HG02588 (cell line): ENCODE data around the gene GALNT9.
"Not testable (repeated sequence)": the region's sequence is repeated elsewhere in the genome, so short reads cannot be mapped to it uniquely, and the experiment has no call there.

ENCODE experiments used
- ATAC-seq: cut with Tn5 transposase; IDR thresholded peaks from one replicate; pipeline ENCODE4 v1.9.1; 2021; ENCODE audit warnings: mild to moderate bottlenecking, moderate library complexity; ENCODE audit not compliant: unreplicated experiment

The GALNT9 gene

DNA sequence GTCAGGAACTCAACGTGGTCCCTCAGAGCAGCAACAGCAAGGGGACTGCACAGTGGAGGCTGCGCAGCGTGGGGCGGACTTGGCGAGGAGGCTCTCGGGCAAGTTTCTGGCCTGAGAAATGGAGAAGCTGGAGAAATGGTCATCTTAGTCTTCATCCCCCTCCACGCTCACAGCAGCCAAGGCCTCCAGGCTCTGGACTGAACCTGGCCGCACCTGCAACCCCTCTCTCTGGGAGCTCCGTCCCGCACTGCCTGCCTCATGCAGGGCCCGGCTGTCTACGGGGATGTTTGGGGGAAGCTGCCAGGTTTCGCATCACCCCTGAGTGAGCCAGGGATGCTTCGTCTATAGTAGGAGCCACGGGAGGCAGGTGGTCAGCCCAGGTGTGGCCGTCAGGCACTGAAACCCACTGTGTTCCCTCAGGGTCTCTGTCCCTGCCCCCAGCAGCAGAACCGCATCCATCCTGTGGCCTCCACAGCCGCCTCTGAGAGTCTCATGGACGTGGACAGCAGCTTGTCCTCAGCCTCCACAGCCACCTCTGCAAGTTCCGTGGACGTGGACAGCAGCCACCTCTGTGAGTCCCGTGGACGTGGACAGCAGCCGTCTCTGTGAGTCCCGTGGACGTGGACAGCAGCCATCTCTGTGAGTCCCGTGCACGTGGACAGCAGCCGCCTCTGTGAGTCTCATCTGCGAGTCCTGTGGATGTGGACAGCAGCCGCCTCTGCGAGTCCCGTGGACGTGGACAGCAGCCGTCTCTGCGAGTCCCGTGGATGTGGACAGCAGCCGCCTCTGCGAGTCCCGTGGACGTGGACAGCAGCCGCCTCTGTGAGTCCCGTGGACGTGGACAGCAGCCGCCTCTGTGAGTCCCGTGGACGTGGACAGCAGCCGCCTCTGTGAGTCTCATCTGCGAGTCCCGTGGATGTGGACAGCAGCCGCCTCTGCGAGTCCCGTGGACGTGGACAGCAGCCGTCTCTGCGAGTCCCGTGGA is 29.1 kb upstream of the GALNT9 start:
- not testable (repeated sequence) for ATAC-seq

DNA sequence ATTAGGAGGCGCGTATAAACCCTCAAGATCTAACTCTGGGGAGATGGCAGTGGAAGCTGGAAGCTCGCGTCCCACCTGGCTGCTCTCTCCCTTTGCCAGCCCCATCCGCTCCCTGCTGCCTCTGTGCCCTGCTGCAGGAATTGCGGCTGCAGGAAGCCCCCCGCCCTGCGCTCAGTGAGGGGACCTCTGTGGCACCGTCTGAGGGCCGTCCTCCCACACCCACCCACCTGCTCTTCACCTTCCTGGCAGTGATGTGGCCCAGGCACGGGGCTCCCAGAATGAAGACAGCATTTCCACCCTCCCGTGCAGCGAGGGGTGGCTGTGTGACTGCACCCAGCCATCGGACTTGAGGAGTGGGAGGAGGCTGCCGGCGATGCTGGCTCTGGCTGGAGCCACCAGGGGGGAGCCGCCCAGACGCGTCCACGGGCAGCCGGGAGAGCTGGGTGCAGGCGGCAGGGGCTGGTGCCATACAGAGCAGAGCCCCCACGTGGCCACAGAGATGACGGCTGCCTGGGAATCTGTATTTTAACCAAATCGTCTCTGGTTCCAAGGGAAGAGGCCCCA is 28.3 kb upstream of the GALNT9 start:
- no peak for ATAC-seq

DNA sequence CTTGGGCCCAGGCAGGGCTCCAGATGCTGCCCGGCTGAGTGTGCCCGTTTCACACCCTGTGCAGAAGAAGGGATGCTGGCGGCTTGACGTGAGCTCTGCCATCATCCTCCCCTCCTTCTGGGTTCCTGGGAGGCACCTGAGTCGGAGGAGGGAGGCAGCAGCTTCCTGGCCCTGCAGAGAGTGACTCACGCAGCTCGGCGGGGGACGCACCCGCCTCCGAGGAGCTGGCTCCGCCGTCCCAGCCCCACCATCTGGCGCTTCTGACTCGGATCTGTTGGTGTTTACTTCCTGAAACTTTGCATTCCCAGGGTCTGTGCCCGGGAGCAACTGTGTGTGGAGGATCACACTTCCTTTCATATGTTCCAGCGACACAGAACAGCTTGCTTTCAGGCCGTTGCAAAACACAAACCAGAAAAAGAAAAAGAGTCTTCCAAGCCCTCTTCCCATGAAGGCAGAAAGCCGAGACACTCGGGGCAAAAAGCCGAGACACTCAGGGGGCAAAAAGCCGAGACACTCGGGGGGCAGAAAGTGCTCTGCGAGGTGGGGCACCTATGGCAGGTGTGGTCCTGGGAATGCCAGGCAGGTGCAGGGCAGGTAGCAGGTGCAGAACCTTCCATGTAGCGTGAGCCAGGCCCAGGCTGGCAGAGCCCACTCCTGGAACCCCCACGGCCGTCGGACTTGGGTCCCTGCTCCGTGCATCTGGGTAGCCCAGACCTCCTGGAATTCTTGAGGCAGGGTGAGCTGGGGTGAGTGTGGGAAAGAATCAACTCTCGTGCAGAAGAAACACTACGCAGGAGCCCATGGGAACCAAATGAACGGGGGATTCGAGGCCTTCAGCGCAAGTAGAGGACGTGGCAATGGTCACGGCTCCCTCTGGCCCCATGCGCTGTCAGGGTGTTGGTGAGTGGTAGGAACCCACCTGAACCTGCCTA is 27.6 kb upstream of the GALNT9 start:
- no peak for ATAC-seq

DNA sequence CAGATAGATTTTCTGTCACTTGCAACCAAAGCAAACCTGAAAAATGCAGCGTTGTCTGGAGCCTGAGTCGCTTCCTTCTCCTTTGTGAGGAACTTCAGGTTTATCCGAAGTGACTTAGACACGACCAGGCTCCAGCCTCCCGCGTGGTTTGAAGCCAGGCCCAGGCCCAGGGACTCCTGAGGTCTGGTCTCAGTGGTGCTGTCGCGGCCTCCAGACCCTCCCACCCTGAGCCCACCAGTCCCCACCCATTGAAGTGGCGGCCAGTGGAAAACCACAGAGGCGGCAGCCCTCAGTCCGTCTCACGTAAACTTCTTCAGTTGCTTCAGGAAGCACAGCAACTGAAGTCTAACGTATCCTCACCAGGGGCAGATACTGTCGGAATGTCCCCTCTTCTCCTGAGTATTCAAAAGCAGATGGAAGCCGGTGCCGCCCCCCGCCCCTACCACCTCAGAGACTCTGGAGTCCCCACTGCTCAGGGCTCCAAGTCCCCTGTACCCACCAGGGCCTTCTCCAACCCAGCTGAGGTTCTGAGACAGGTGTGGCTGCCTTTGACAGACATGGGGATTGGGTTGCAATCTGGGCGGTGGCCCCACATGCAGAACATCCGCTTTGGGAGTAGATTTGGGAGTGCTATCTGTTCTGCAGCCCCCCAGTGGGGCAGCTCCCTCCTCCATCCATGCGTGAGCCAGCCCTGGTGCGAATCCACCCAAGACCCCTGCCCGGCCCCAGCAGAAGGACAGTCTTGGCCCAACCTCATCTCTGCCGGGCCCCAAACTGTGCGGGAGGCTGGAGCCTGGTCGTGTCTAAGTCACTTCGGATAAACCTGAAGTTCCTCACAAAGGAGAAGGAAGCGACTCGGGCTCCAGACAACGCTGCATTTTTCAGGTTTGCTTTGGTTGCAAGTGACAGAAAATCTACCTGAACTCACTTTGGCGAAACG is 26.6 kb upstream of the GALNT9 start:
- no peak for ATAC-seq

DNA sequence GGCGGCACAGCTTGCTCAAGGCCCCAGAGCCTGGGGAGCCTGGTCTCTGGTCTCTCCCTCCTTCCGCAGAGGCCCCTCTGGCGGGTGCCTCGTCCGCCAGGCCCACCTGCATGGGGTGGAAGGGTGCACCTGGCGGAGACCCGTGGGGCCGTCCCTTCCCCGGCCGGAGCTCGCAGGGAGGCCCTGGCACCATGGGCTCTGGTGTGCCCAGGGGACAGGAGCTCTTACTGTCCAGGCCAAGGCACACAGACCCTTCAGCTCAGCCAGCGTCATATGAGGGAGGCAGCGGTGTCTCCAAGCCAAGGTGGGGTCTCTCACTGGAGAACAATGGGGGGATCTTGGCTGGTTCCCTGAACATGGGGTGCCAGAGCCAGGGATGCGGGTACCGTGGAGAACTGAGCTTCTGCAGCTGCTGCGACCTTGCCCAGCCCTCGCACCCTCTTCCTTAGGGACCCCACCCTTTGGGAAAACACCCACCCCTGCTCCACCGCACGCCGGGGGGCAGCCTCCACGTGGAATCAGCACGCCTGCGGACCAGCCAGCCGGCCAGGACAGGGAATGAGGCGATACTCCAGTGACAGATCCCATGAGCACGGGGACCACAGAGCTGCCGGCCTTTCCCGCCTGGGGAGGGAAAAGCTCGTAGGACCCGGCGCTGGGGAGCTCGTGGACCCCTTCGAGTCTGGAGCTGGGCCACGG is 25.7 kb upstream of the GALNT9 start:
- no peak for ATAC-seq

DNA sequence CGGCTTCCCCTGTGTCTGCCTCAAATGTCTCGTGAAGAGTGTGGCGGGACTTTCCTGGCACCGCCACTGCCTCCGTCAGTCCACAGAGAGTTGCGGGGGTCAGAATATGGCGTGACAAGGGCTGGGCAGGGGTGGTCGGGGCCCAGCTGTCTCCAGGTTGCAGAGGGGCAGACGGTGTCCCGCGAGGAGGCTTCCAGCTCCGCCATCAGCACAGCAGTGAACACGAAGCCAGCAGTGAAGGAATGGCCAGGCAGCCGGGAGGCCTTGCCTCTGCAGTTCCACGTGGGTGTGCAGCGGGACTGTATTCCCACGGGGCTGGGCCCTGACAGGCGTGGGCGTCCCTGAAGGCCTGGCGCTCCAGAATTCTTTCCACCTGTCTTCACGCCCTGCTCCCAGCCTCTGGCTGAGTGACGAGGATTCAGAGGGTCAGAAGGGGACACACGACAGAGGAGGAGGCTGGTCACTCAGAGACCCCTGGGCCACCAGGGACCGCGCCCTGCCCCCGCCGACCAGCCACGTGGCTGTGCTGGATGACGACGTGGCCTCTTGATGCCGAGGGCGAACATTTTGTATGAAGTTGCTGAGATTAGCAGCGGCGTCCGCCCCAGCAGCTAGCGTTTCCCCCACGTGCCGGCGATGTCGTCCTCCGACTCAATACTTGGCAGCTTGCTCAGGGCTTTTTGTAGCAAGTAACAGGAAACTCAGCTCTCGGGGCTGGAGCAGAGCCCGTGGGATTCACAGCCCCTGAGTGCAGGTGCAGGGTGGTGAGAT is 25.0 kb upstream of the GALNT9 start:
- ATAC-seq = no peak

DNA sequence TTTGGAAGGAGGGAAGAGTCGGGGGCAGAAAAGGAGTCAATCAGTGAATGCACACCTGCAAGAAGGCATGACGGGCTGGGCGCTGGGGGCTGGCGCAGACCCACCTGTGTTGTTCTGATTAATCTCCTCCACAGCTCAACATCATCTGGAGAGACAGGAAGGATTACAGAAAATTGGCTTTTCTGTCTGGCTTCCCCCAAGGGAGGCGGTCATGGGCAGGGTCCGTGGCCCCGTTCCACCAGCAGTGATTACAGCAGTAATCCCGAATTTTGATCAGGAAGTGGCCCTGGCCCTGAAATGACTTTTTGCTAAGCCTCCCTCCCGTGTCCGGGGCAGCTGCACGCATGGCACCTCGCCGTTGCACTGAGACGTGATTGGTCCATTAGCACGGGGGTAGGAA is 24.4 kb upstream of the GALNT9 start:
- no peak for ATAC-seq

DNA sequence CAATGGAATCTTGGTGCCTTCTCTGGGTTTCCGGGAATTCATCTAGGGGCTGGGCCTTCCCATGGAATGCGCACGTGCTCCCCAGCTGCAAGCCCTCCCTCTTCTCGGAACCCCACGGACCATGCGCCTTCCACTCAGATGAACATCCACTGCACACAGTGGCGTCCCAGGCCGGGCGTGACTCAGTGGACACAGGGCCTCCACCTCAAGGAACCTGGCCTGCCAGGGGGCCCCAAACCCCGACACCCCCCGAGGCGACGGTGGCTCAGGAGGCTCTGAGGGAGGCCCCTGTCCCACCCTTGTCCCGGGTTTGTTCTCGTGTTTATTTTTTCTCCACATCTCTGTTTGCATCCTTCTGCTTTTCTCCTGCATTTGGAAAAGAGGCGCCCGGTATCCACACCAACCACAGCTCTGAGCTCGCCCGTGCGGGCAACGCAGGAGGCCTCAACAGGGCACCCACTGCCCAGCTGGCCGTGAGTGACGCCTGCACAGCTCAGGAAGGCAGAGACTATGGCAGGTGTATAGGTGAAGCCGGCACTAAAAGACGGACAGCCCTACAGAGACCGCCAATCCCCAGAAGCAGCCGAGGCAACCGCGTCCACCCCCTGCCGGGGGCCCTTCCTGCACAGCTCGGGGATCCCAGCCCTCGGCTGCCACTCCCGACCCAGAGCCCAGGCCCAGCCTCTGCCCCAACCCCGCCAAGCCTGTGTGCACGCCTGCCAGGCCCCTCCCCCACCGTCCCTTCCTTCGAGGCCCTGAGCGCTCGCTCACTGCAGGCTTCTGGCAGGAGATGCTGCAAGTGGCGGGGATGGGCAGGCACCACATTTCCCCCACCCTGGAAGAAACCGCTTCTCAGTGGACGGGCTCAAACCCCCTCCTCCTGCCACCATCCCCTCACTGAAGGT is 23.8 kb upstream of the GALNT9 start:
- ATAC-seq = no peak

DNA sequence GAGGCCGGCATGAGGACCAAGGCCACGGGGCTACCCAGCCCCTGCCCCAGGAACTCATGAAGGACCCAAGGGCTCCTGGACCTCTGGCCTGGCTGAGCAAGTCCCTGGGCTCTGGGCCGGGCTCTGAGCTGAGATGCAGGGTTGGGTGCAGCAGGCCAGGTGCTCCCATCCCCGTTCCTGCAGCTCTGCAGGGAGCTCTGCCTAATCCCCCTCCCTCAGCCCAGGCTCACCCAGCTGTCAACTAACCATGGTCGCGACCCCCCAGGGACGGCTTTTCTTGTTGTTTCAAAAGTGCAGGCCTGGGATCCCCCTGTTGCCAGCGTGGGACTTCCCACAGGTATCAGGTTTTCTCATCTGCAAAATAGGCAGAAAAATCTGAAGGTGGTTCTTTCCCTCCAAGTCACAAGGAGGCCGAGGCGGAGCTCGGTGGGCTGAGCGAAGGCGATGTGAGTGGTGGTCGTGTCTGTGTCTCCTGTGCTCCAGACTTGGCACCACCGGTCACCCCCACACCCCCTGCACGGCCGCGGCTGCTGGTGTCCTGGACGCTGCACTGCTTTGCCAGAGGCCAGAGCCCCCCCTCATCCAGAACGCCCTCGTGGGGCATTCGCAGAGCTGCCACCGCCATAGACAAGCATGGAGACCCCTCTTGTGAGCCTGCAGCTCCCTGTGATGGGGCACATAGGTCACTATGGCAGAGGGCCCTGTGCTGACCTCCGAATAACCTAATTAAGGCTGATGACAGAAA is 22.5 kb upstream of the GALNT9 start:
- ATAC-seq = no peak

DNA sequence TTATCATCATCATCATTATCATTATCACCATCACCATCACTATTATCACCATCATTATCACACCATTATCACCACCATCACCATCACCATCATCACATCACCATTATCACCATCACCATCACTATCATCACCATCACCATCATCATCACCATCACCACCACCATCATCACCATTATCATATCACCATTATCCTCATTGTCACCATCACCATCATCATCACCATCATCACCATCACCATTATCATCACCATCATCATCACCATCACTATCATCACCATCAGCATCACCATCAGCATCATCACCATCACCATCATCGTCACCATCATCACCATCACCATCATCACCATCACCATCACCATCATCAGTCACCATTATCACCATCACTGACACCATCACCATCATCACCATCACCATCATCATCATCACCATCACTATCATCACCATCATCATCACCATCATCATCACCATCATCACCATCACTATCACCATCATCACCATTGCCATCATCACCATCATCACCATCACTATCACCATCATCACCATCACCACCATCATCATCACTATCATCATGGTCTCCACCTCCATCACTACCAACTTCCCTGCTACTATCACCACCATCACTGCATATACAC is 20.2 kb upstream of the GALNT9 start:
- ATAC-seq = no peak

DNA sequence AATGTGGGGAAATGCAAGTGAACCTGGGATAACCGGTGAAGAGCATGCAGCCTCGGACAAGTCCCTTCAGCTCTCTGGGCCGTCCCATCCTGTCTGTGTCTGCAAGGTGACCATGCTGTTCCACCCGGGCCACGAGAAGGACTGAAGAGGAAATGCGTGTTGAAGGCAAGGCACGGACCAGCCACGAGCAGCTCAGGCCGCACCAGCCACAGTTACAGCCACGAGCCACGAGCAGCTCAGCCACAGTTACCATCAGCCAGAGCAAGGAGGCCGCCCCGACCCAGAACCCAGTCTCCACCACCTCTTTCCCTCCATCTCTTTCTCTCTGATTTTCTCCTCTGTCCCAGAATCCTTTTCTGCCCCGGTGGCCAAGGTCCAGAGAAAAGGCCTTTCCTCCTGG is 18.8 kb upstream of the GALNT9 start:
- ATAC-seq = no peak

DNA sequence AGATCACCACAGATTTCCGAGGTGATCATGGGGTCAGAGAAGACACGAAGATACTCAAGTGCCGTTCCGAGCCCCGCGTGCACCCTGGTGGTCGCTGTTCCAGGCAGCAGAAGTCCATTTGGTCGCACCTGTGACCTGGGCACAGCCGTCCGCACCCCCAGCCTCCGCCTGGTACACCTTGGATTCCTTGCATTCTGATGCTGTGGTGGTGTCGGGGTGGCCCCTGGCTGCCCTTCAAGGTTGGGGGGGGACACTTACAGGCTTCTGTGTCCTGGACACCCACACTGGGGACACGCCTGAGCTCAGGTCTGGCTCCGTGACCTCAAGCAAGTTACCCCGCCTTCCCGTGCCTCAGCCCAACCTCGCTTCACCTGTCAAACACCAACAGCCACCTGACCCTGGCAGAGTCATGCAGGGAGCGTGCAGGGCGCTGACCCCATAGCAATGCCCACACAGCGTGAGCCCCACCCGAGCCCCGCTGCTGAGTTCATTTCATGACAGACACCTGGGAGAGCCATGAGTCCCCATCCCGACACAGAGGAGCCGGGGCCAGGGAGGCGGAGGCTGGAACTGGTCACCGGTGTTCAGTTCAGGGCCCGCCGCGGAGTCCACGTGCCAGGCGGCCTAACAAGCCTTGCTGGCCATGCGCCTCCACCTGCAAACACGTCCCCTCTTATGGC is 17.9 kb upstream of the GALNT9 start:
- no peak for ATAC-seq

DNA sequence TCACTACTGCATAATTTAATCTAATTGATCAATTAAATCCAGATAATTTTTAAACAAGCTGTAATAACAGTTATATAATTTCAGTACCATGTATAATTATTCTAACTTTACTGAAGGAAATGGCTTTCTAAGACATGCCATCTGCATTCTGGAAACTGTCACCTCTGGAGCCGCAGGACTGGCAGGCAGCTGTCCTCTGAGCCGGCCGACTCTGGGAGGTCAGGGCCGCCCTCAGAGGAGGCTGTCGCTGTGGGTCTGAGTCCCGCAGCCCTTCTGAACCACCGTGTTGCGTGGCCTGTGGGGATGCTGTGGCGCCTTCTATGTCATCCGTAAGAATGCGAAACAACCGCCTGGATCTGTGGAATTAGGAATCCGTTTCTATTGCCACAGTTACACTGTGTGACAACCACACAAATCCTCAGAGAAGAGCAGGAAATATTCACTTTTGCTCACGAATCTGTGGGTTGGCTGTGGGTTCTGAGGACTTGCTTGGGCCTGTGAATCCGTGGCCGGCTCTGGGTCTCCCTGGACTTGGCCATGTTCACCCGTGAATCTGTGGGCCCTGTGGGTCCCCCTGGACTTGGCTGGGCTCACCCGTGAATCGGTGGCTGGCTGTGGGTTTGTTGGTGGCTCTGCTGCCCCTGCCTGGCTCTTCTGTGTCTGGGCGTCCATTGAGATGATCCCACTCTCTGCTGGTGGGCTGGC is 17.2 kb upstream of the GALNT9 start:
- no peak for ATAC-seq

DNA sequence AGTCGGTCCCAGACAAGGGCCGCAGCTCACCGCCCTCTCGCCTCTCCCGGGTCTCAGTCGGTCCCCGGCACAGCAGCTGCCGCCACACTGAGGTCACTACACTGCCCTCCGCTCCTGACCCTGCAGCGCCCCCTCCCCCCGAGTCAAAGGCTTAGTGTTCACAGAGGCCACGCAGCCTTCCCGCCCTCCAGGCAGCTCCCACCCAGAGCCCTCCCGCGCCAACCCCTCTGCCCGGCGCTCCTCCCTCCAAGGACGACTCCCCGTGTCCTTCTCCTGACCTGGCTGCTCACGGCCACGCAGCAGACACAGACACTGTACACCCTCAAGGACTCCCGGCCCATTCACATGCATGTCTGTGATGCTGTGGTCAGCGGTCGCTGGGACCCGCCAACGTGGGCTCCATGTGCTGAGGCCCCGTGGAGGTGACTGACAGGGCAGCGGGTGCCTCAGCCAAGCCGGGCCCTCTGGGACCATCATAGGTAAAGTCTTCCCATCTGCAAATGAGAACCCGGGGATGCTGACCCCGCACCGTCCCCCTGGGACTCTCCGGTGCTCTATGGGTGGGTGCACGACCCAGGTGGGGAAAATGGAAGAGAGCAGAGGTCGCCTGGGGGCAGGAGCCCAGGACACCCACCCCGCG is 16.3 kb upstream of the GALNT9 start:
- ATAC-seq = no peak

DNA sequence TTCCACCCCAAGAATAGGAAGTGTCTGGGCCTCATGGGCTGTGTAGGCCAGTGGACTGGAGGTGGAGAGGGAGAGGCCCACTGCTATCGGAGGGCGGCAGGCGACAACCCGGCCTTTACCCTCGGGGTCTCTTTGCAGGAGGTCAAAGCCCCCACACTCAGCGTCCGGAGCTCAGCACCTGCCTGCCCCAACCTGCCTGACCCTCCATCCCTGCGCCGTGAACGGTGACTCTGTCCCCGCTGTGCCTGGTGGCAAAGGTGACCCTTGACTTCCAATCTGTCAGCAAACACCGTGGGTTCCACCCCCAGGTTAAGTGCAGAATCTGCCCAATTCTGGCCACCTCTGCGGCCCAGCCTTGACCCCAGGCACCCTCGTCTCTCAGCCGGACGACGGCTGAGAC is 15.7 kb upstream of the GALNT9 start:
- ATAC-seq = no peak
